Fibroblast of skin of back (primary cell): ENCODE results near the gene SCUBE1.
A peak's percentile ranks its signal among the peaks of the same experiment; 100 is the strongest.

Experiments used
- DNase-seq: peaks from one replicate; pipeline ENCODE4 v3.0.0-alpha.2; 2013

The SCUBE1 gene

GRCh38 chr22:43172191-43172590 is 171.0 kb downstream of the SCUBE1 start:
- DNase-seq, result no peak

- no peak for DNase-seq
Observed at GRCh38 chr22:43171607-43172006, 171.6 kb downstream of the SCUBE1 start.

GRCh38 chr22:43171019-43171491 is 172.1 kb downstream of the SCUBE1 start:
- DNase-seq, result no peak

GRCh38 chr22:43170131-43170480 is 173.1 kb downstream of the SCUBE1 start:
- no peak for DNase-seq

- DNase-seq, result no peak
Observed at GRCh38 chr22:43169310-43170130, 173.7 kb downstream of the SCUBE1 start.

GRCh38 chr22:43168471-43169309 is 174.5 kb downstream of the SCUBE1 start:
- peak; percentile 72 for DNase-seq

GRCh38 chr22:43167001-43167589 is 176.1 kb downstream of the SCUBE1 start:
- no peak for DNase-seq

- no peak for DNase-seq
Observed at GRCh38 chr22:43166132-43166930, 176.8 kb downstream of the SCUBE1 start.

GRCh38 chr22:43164636-43165035 is 178.5 kb downstream of the SCUBE1 start:
- no peak for DNase-seq

- no peak for DNase-seq
Observed at GRCh38 chr22:43163241-43163795, 179.9 kb downstream of the SCUBE1 start.

GRCh38 chr22:43162412-43163150 is 180.6 kb downstream of the SCUBE1 start:
- DNase-seq, result no peak

GRCh38 chr22:43160497-43161126 is 182.6 kb downstream of the SCUBE1 start:
- no peak for DNase-seq

GRCh38 chr22:43159484-43160178 is 183.5 kb downstream of the SCUBE1 start:
- peak; percentile 33 for DNase-seq

- no peak for DNase-seq
Observed at GRCh38 chr22:43158778-43159483, 184.2 kb downstream of the SCUBE1 start.

- DNase-seq, result no peak
Observed at GRCh38 chr22:43157874-43158546, 185.2 kb downstream of the SCUBE1 start.

- no peak for DNase-seq
Observed at GRCh38 chr22:43156413-43156812, 186.8 kb downstream of the SCUBE1 start.

- no peak for DNase-seq
Observed at GRCh38 chr22:43155789-43156188, 187.4 kb downstream of the SCUBE1 start.

GRCh38 chr22:43154887-43155536 is 188.2 kb downstream of the SCUBE1 start:
- no peak for DNase-seq
